ENCODE data around the gene EFNA1. TPM values are rescaled to one million over a fixed set of nuclear protein-coding genes. Genes with fewer than 3 reads are reported as not detected.

The EFNA1 gene
- total RNA-seq, 4 donors from 2014 or later = 88.9 to 198 (median 120) TPM

GRCh38 chr1:155170101-155170785 is 42.6 kb downstream of the EFNA1 start:
- peaks cover 13% of the 10 kb centered on the region for H3K27me3 ChIP-seq
- H3K4me1 ChIP-seq = peaks cover 42% of the 10 kb centered on the region
- no peak overlapping the region for H3K4me3 ChIP-seq
- WGBS = 94% methylated on average over 2 of the region's 2 CpGs
- peaks cover 21% of the 10 kb centered on the region for H3K36me3 ChIP-seq
- no peak for TF ChIP-seq CTCF (IDR thresholded peaks at IDR 0.05)
- TF ChIP-seq POLR2A (IDR thresholded peaks at IDR 0.05) = no peak
- TF ChIP-seq EP300 (IDR thresholded peaks at IDR 0.05) = no peak
- TF ChIP-seq POLR2AphosphoS5 (IDR thresholded peaks at IDR 0.05) = no peak
- no peak overlapping the region for H3K27ac ChIP-seq
- peak in 1 of 2 donors; percentile 32 for DNase-seq (ENCODE audit: low spot score in 2 of 2)
- H3K9me3 ChIP-seq = no peaks in the 10 kb centered on the region

GRCh38 chr1:155170806-155171205 is 43.1 kb downstream of the EFNA1 start:
- no peaks in the 10 kb centered on the region for H3K9me3 ChIP-seq
- H3K27me3 ChIP-seq = peaks cover 15% of the 10 kb centered on the region
- no peak overlapping the region for H3K27ac ChIP-seq
- TF ChIP-seq EP300 (IDR thresholded peaks at IDR 0.05) (no peak), POLR2A (IDR thresholded peaks at IDR 0.05) (no peak), CTCF (IDR thresholded peaks at IDR 0.05) (no peak), POLR2AphosphoS5 (IDR thresholded peaks at IDR 0.05) (no peak)
- 93% methylated on average over 7 of the region's 7 CpGs for WGBS
- DNase-seq (ENCODE audit: low spot score in 2 of 2) = peak in 1 of 2 donors; percentile 38
- H3K36me3 ChIP-seq = peaks cover 21% of the 10 kb centered on the region
- H3K4me1 ChIP-seq = peaks cover 42% of the 10 kb centered on the region
- no peak overlapping the region for H3K4me3 ChIP-seq

GRCh38 chr1:155171836-155172731 is 44.4 kb downstream of the EFNA1 start:
- Histone ChIP-seq H3K27me3 (peaks cover 15% of the 10 kb centered on the region), H3K36me3 (peaks cover 21% of the 10 kb centered on the region), H3K4me3 (peak overlapping the region; percentile 89), H3K9me3 (no peaks in the 10 kb centered on the region), H3K4me1 (peaks cover 45% of the 10 kb centered on the region), H3K27ac (peak overlapping the region; percentile 90)
- peak in 1 of 2 donors; percentile 23 for DNase-seq (ENCODE audit: low spot score in 2 of 2)
- 45% methylated on average over 8 of the region's 8 CpGs for WGBS
- no peak for TF ChIP-seq POLR2AphosphoS5 (IDR thresholded peaks at IDR 0.05)
- TF ChIP-seq POLR2A (IDR thresholded peaks at IDR 0.05) = no peak
- no peak for TF ChIP-seq EP300 (IDR thresholded peaks at IDR 0.05)

- H3K4me1 ChIP-seq = peaks cover 43% of the 10 kb centered on the region
- DNase-seq (ENCODE audit: low spot score in 2 of 2) = peak; percentile 97 to 98
- no peak for TF ChIP-seq EP300 (IDR thresholded peaks at IDR 0.05)
- TF ChIP-seq POLR2A (IDR thresholded peaks at IDR 0.05) = peak in 1 of 2 donors; percentile 64
- TF ChIP-seq POLR2AphosphoS5 (IDR thresholded peaks at IDR 0.05) = peak in 2 of 3 donors; percentile 24 to 62
- peak; percentile 81 to 95 for TF ChIP-seq CTCF (IDR thresholded peaks at IDR 0.05)
Observed at GRCh38 chr1:155172732-155173477, 45.2 kb downstream of the EFNA1 start, which contains the start of gene KRTCAP2. KRTCAP2 (minus strand) TSS chr1:155173304; CDS start chr1:155173224, 80 bp downstream.

More at GRCh38 chr1:155172732-155173477, 45.2 kb downstream of the EFNA1 start, which contains the start of gene KRTCAP2:
- no peaks in the 10 kb centered on the region for H3K9me3 ChIP-seq
- WGBS = under 1% methylated on average over 49 of the region's 57 CpGs
- peak within 1 kb of the TSS; percentile 90 for H3K27ac ChIP-seq
- H3K27me3 ChIP-seq = peaks cover 15% of the 10 kb centered on the region
- peaks cover 21% of the 10 kb centered on the region for H3K36me3 ChIP-seq
- peak within 1 kb of the TSS; percentile 89 for H3K4me3 ChIP-seq
